HCT116 (cell line): ENCODE data around the gene RCOR3. TPM values are rescaled to one million over a fixed set of nuclear protein-coding genes. Genes with fewer than 3 reads are reported as not detected.

Experiments
- ATAC-seq: fragments of 200-7000 bp; cut with Tn5 transposase; 2 replicates; pipeline ENCODE4 v1.9.1; 2020; ENCODE audit warnings: mild to moderate bottlenecking, moderate library complexity
- BruUV-seq: library from RNA; stranded (reverse); fragments of 400-500 nt; replicated peaks from 2 replicates; lab custom pipeline; 2021; lab: Mats Ljungman, UMichigan
- CTCF ChIA-PET: fragments of 300-600 bp; sonication (Branson Sonifier 250); formaldehyde crosslinking; loops from one replicate; lab custom pipeline; 2021; ENCODE audit warnings: antibody characterized with exemption; lab: Charles Lee
- POLR2A ChIA-PET: fragments of 300-600, 350-600 bp; sonication (Branson Sonifier 250); formaldehyde crosslinking; loops from one replicate; lab custom pipeline; 2021; ENCODE audit warnings: antibody characterized with exemption; lab: Charles Lee
- RAD21 ChIA-PET, 2 experiments: fragments of 300-600 bp; sonication (Branson Sonifier 250); formaldehyde crosslinking; loops; one replicate each; lab custom pipeline; 2023; ENCODE audit warnings: low total read pairs in 2 of 2; ENCODE audit not compliant: uncharacterized antibody in 2 of 2, unreplicated experiment in 2 of 2, low non-redundant PET in 1 of 2; lab: Charles Lee
- DNase-seq: peaks from one replicate; pipeline ENCODE4 v3.0.0-alpha.2; 2010; ENCODE audit warnings: low read depth, low spot score
- H2AFZ ChIP-seq: fragments of 200-600 bp; shearing (Covaris generic), sonication (generic); 2 replicates; pipeline ENCODE4 v1.6.1; 2017; ENCODE audit warnings: low read depth, mixed run types, mixed read lengths, antibody characterized with exemption, low read length; ENCODE audit not compliant: poor library complexity, severe bottlenecking
- H3K27ac ChIP-seq: 2 replicates; pipeline ENCODE4 v1.5.1; 2012; ENCODE audit warnings: low read depth, low read length
- H3K27me3 ChIP-seq: fragments of 200-600 bp; sonication (generic); 2 replicates; pipeline ENCODE4 v1.6.1; 2016; ENCODE audit warnings: mixed run types, low read length, mixed read lengths; ENCODE audit not compliant: insufficient read depth
- H3K36me3 ChIP-seq, 2 experiments: fragments of 200-500 bp in 1 of 2; fragments of 200-600 bp in 1 of 2; sonication (Bioruptor generic) in 1 of 2; sonication (generic) in 1 of 2; 2 replicates each; pipeline versions ENCODE4 v1.5.1 to v1.6.1; 2014 to 2016; ENCODE audit warnings: low read length in 2 of 2, inconsistent platforms in 1 of 2, mixed read lengths in 1 of 2, mixed run types in 1 of 2; ENCODE audit not compliant: insufficient read depth in 2 of 2, control insufficient read depth in 1 of 2
- H3K4me1 ChIP-seq, 2 experiments: fragments of 200-600 bp in 1 of 2; sonication (generic) in 1 of 2; 2 replicates each; pipeline versions ENCODE4 v1.5.1 to v1.6.1; 2012 to 2017; ENCODE audit warnings: low read length in 2 of 2, inconsistent platforms in 1 of 2, mild to moderate bottlenecking in 1 of 2, mixed read lengths in 1 of 2, mixed run types in 1 of 2, moderate library complexity in 1 of 2; ENCODE audit not compliant: insufficient read depth in 2 of 2, control insufficient read depth in 1 of 2
- H3K4me2 ChIP-seq: fragments of 200-600 bp; sonication (generic); 2 replicates; pipeline ENCODE4 v1.6.1; 2017; ENCODE audit warnings: mixed run types, low read length, mixed read lengths
- H3K4me3 ChIP-seq, 2 experiments: fragments of 200-600 bp in 1 of 2; sonication (generic) in 1 of 2; replicated peaks in 1 of 2; 2 replicates each; pipeline ENCODE4 v1.5.1; 2011 to 2016; ENCODE audit warnings: low read length in 2 of 2, control low read depth in 1 of 2, low read depth in 1 of 2, mild to moderate bottlenecking in 1 of 2, mixed read lengths in 1 of 2, mixed run types in 1 of 2
- H3K79me2 ChIP-seq: fragments of 200-600 bp; sonication (generic); 2 replicates; pipeline ENCODE4 v1.6.1; 2017; ENCODE audit warnings: mild to moderate bottlenecking, mixed run types, low read length, moderate library complexity, mixed read lengths; ENCODE audit not compliant: insufficient read depth
- H3K9ac ChIP-seq: fragments of 200-600 bp; sonication (generic); 2 replicates; pipeline ENCODE4 v1.6.1; 2016; ENCODE audit warnings: low read length, mixed read lengths
- H3K9me2 ChIP-seq: fragments of 200-600 bp; sonication (generic), shearing (Covaris generic); 2 replicates; pipeline ENCODE4 v1.6.1; 2017; ENCODE audit warnings: mixed run types, mild to moderate bottlenecking, moderate library complexity; ENCODE audit not compliant: insufficient read depth
- H3K9me3 ChIP-seq, 2 experiments: fragments of 200-500 bp in 1 of 2; fragments of 200-600 bp in 1 of 2; sonication (Bioruptor generic) in 1 of 2; sonication (generic) in 1 of 2; 2 replicates each; pipeline ENCODE4 v1.6.1; 2014 to 2017; ENCODE audit warnings: low read length in 2 of 2, mixed read lengths in 2 of 2, inconsistent platforms in 1 of 2, low read depth in 1 of 2, mild to moderate bottlenecking in 1 of 2, mixed run types in 1 of 2, moderate library complexity in 1 of 2; ENCODE audit not compliant: control insufficient read depth in 1 of 2, insufficient read depth in 1 of 2
- H4K20me1 ChIP-seq: fragments of 200-600 bp; sonication (generic), shearing (Covaris generic); 2 replicates; pipeline ENCODE4 v1.6.1; 2017; ENCODE audit warnings: mixed run types, mild to moderate bottlenecking, moderate library complexity; ENCODE audit not compliant: insufficient read depth
- CBX3 ChIP-seq: IDR thresholded peaks from 2 replicates; pipeline ENCODE4 v1.6.1; 2012; ENCODE audit warnings: low read depth
- EZH2 ChIP-seq: fragments of 200-600 bp; sonication (generic); IDR thresholded peaks from 2 replicates; pipeline ENCODE4 v1.6.1; 2017; ENCODE audit warnings: antibody characterized with exemption, mixed run types
- FOSL1 ChIP-seq: IDR thresholded peaks from 2 replicates; pipeline ENCODE4 v1.6.1; 2012; ENCODE audit warnings: low read depth
- POLR2AphosphoS5 ChIP-seq: IDR thresholded peaks from 2 replicates; pipeline ENCODE4 v1.6.1; 2011; ENCODE audit warnings: mild to moderate bottlenecking, low read depth, low read length, moderate library complexity
- SP1 ChIP-seq: IDR thresholded peaks from 2 replicates; pipeline ENCODE4 v1.6.1; 2012; ENCODE audit warnings: low read depth
- TCF7L2 ChIP-seq: IDR thresholded peaks from 2 replicates; pipeline ENCODE4 v1.7.0; 2011; ENCODE audit warnings: borderline replicate concordance, inconsistent platforms; ENCODE audit not compliant: insufficient read depth, insufficient read length; ENCODE audit errors: extremely low read depth
- ZFX ChIP-seq: fragments of 450-650 bp; IDR thresholded peaks from 2 replicates; pipeline ENCODE4 v1.6.1; 2017
- intact Hi-C: fragments of 100-400 bp; cut with micrococcal nuclease; formaldehyde crosslinking; loops from 2 replicates; pipeline ENCODE4 v1.10.0; 2022
- total RNA-seq: library from RNA; stranded (reverse); gene quantifications from one replicate; pipeline ENCODE4 v1.2.1, GENCODE V29; 2021; ENCODE audit not compliant: unreplicated experiment
- TF ChIP-seq, protein P1 (sequence below): IDR thresholded peaks from 2 replicates; pipeline ENCODE4 v1.6.1; 2011; ENCODE audit warnings: mild to moderate bottlenecking, low read length, moderate library complexity; ENCODE audit not compliant: insufficient replicate concordance; ENCODE audit errors: extremely low read depth

RCOR3 gene
- total RNA-seq, 1 experiment from 2014 or later = 25.7 TPM

DNA sequence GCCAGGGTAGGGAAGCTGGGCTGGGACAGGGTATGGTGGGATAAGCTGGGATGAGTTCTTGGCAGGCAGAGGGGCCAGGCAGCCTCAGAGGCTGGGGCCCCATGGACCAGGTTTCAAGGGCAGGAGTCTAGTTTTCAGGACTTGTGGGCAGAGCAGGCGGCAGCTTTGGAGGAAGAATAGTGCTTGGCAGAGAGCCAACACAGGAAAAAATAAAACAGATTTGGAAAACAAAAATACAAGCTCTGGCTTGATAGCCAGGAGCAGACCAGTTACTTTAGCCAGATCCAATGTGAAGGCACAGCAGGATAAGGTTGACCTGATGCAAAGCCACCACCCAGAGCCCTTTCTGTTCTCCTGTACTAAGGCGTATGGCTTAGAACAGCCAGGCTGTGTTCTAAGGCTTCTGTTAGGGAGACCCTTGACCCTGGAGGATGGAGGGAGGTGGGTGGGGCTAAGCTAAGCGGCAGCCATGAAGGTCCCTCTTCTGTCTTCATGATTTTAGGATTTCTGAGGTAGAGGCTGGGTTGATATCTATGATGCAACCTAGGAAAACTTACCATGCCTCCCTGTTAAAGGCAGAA lies 73.0 kb downstream of the RCOR3 start:
- POLR2A ChIA-PET = no interaction called here
- Histone ChIP-seq H2AFZ (no peak overlapping the region), H4K20me1 (no peaks in the 10 kb centered on the region), H3K4me1 (peaks cover 0 to 23% of the 10 kb centered on the region in 2 experiments; a peak in 1 of 4 replicates), H3K36me3 (no peaks in the 10 kb centered on the region), H3K9me3 (no peaks in the 10 kb centered on the region), H3K79me2 (peaks cover 3% of the 10 kb centered on the region; the same call in 1 of the 2 replicates), H3K4me2 (no peak overlapping the region), H3K9ac (no peak overlapping the region), H3K27ac (no peak overlapping the region), H3K4me3 (no peak overlapping the region), H3K27me3 (no peaks in the 10 kb centered on the region), H3K9me2 (no peaks in the 10 kb centered on the region)
- intact Hi-C loops = no loop called here
- ATAC-seq = no peak
- no TSS peak for BruUV-seq
- RAD21 ChIA-PET = no interaction called here
- no peak for TF ChIP-seq TCF7L2
- no peak for TF ChIP-seq CBX3
- TF ChIP-seq SP1 = no peak
- no peak for TF ChIP-seq POLR2AphosphoS5
- TF ChIP-seq, protein P1, sequence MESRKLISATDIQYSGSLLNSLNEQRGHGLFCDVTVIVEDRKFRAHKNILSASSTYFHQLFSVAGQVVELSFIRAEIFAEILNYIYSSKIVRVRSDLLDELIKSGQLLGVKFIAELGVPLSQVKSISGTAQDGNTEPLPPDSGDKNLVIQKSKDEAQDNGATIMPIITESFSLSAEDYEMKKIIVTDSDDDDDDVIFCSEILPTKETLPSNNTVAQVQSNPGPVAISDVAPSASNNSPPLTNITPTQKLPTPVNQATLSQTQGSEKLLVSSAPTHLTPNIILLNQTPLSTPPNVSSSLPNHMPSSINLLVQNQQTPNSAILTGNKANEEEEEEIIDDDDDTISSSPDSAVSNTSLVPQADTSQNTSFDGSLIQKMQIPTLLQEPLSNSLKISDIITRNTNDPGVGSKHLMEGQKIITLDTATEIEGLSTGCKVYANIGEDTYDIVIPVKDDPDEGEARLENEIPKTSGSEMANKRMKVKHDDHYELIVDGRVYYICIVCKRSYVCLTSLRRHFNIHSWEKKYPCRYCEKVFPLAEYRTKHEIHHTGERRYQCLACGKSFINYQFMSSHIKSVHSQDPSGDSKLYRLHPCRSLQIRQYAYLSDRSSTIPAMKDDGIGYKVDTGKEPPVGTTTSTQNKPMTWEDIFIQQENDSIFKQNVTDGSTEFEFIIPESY = no peak
- no peak for TF ChIP-seq FOSL1
- no peak for TF ChIP-seq EZH2
- CTCF ChIA-PET = interaction anchor here (1.0 kb wide), 1 partner anchor 9 kb away, joined by 4 read pairs; no protein-coding TSS in a partner anchor
- no peak for DNase-seq

DNA sequence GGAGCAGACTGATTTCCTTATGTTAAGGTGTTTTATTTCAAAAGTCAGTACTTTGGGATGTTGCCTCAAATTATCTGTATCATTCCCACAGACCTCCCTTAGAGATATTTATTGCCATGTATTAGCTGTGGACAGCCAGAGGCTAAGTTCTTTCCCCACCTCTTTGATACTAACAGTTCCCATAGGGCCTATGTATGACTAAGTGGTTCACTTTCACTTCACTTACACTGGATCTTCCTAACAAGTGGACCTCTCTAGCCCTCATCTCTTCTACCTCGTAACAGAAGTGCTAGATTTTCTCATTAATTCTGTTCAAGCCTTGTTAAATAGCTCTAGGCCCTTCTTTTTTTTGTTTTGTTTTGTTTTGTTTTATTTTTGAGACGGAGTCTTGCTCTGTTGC lies 73.7 kb downstream of the RCOR3 start:
- Histone ChIP-seq H4K20me1 (no peaks in the 10 kb centered on the region), H3K4me1 (peaks cover 0 to 17% of the 10 kb centered on the region in 2 experiments; a peak in 1 of 4 replicates), H2AFZ (no peak overlapping the region), H3K9me3 (no peaks in the 10 kb centered on the region), H3K9ac (no peak overlapping the region), H3K27ac (no peak overlapping the region), H3K79me2 (peaks cover 3% of the 10 kb centered on the region; the same call in 1 of the 2 replicates), H3K9me2 (no peaks in the 10 kb centered on the region), H3K27me3 (no peaks in the 10 kb centered on the region), H3K4me2 (no peak overlapping the region), H3K4me3 (no peak overlapping the region), H3K36me3 (no peaks in the 10 kb centered on the region)
- ATAC-seq (no peak), DNase-seq (no peak)
- intact Hi-C loops = no loop called here
- ChIA-PET RAD21 (no interaction called here), POLR2A (no interaction called here), CTCF (no interaction called here)
- no TSS peak for BruUV-seq
- TF ChIP-seq ZFX (no peak), CBX3 (no peak)
